ENCODE measurements around the gene COG8. TPM values are rescaled to one million over a fixed set of nuclear protein-coding genes. Genes with fewer than 3 reads are reported as not detected.

COG8 gene
- total RNA-seq, 1 donor from 2014 or later: 57.3 TPM

- H3K27ac Mint-ChIP-seq: peak within 1 kb of the TSS; percentile 64
- TF ChIP-seq, protein P1, sequence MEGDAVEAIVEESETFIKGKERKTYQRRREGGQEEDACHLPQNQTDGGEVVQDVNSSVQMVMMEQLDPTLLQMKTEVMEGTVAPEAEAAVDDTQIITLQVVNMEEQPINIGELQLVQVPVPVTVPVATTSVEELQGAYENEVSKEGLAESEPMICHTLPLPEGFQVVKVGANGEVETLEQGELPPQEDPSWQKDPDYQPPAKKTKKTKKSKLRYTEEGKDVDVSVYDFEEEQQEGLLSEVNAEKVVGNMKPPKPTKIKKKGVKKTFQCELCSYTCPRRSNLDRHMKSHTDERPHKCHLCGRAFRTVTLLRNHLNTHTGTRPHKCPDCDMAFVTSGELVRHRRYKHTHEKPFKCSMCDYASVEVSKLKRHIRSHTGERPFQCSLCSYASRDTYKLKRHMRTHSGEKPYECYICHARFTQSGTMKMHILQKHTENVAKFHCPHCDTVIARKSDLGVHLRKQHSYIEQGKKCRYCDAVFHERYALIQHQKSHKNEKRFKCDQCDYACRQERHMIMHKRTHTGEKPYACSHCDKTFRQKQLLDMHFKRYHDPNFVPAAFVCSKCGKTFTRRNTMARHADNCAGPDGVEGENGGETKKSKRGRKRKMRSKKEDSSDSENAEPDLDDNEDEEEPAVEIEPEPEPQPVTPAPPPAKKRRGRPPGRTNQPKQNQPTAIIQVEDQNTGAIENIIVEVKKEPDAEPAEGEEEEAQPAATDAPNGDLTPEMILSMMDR (conservative IDR thresholded peaks at IDR 0.05): no peak
- no peaks in the 10 kb centered on the region for H3K9me3 Mint-ChIP-seq
- peak; percentile 93 for DNase-seq (ENCODE audit: extremely low spot score, unreplicated experiment)
- no peaks in the 10 kb centered on the region for H3K27me3 Mint-ChIP-seq
- H3K36me3 Mint-ChIP-seq: peaks cover 9% of the 10 kb centered on the region
- peak within 1 kb of the TSS; percentile 87 for H3K4me3 Mint-ChIP-seq
- H3K4me1 Mint-ChIP-seq (ENCODE audit: unreplicated experiment): peaks cover 20% of the 10 kb centered on the region
Measured at GRCh38 chr16:69330286-69331109, 8.9 kb downstream of the COG8 start, which contains the start of gene PDF. PDF (minus strand) TSS chr16:69330588; CDS start chr16:69330570, 18 bp downstream.

DNA sequence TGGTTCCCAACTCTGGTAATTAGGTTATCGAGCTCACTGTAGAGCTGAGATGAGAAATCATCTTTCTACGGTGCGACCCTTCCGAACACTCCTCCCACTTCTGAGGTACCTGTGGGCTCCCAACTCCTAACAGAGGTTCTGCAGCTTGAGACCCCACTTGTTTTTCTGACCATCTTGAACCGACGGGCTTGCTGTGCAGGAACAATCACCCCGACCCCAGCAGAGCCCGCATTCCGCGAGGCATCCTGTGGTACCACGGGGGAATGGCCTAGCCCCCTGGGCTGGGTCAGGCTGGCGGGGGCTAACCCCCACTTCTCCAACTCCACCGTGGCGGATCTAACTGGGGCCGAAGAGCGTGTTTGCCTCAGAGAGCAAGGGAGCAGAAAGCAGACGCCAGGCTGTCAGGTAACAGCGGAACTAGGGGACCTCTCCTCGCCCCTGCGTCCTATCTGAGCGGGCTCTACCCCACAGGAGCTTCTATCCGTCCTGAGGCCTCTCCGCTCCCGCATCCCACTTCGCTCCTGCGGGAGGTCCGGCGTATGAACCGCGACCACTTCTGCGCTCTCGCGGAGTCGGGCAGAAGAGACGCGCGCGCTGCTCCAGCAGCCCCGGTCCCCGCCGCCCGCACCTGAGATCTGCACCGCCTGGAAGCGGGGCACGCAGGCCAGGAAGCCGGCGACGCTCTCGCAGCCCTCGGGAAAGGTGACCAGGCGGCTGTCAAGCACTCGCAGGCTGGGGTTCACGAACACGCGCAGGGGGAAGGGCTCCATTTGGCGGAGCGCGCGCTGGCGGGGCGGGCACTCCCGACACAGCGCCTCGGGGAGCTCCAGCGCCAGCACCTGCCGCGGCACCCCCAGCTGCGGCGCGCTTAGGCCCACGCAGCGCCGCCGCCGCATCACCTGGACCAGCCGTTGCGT lies 9.7 kb downstream of the COG8 start:
- Mint-ChIP-seq H3K27ac (peak overlapping the region; percentile 64), H3K4me3 (peak overlapping the region; percentile 85), H3K4me1 (ENCODE audit: unreplicated experiment) (peaks cover 20% of the 10 kb centered on the region), H3K36me3 (peaks cover 9% of the 10 kb centered on the region), H3K27me3 (no peaks in the 10 kb centered on the region), H3K9me3 (no peaks in the 10 kb centered on the region)
- TF ChIP-seq, protein P1 (conservative IDR thresholded peaks at IDR 0.05): no peak
- no peak for DNase-seq (ENCODE audit: extremely low spot score, unreplicated experiment)

- Mint-ChIP-seq H3K27me3 (no peaks in the 10 kb centered on the region), H3K9me3 (no peaks in the 10 kb centered on the region), H3K4me1 (ENCODE audit: unreplicated experiment) (peaks cover 20% of the 10 kb centered on the region), H3K27ac (peak overlapping the region; percentile 64), H3K4me3 (peak overlapping the region; percentile 85), H3K36me3 (peaks cover 6% of the 10 kb centered on the region)
- TF ChIP-seq, protein P1 (conservative IDR thresholded peaks at IDR 0.05): no peak
- DNase-seq (ENCODE audit: extremely low spot score, unreplicated experiment): no peak
Measured at GRCh38 chr16:69328854-69329316, 10.5 kb downstream of the COG8 start.

DNA sequence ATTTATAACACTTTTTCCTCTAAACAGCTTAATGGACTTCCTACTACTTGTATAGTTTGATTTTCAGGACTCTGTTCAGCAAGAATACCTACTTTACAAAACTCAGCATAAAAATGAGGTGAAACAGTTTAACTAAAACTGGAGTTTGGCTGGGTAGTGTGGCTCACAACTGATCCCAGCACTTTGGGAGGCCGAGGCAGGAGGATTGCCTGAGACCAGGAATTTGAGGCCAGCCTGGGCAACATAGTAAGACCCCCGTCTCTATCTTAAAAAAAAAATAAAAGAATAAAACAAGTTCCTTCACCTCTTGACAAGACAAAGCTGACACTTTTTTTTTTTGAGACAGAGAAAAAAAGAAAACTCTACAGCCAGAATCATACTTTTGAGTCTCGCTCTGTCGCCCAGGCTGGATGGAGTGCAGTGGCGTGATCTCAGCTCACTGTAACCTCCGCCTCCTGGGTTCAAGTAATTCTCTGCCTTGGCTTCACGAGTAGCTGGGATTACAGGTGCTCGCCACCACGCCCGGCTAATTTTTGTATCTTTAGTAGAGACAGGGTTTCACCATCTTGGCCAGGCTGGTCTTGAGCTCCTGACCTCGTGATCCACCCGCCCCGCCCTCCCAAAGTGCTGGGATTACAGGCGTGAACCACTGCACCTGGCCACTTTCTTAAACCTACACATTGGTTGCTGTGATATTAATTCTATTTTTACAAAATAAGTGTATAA lies 11.6 kb downstream of the COG8 start:
- Mint-ChIP-seq H3K27ac (no peak overlapping the region), H3K27me3 (no peaks in the 10 kb centered on the region), H3K4me3 (peak overlapping the region; percentile 85), H3K9me3 (no peaks in the 10 kb centered on the region), H3K36me3 (peaks cover 4% of the 10 kb centered on the region), H3K4me1 (ENCODE audit: unreplicated experiment) (peaks cover 20% of the 10 kb centered on the region)
- DNase-seq (ENCODE audit: extremely low spot score, unreplicated experiment): no peak
- TF ChIP-seq, protein P1 (conservative IDR thresholded peaks at IDR 0.05): no peak

All from type B pancreatic cell (in vitro differentiated cells).